OCI-LY1 (cell line): ENCODE data around the gene KCNT2.

Experiments
- EZH2 ChIP-seq: fragments of 200-600 bp; sonication (generic), shearing (Covaris generic); IDR thresholded peaks from 2 replicates; pipeline ENCODE4 v1.8.0; 2017; ENCODE audit warnings: borderline replicate concordance, mixed run types, mild to moderate bottlenecking, antibody characterized with exemption, low read length, moderate library complexity, mixed read lengths
- TF ChIP-seq, protein P1 (sequence below): fragments of 200-600 bp; sonication (generic), shearing (Covaris generic); IDR thresholded peaks from 2 replicates; pipeline ENCODE4 v1.5.1; 2017; ENCODE audit warnings: mild to moderate bottlenecking, antibody characterized with exemption, low read length, moderate library complexity, mixed read lengths

DNA sequence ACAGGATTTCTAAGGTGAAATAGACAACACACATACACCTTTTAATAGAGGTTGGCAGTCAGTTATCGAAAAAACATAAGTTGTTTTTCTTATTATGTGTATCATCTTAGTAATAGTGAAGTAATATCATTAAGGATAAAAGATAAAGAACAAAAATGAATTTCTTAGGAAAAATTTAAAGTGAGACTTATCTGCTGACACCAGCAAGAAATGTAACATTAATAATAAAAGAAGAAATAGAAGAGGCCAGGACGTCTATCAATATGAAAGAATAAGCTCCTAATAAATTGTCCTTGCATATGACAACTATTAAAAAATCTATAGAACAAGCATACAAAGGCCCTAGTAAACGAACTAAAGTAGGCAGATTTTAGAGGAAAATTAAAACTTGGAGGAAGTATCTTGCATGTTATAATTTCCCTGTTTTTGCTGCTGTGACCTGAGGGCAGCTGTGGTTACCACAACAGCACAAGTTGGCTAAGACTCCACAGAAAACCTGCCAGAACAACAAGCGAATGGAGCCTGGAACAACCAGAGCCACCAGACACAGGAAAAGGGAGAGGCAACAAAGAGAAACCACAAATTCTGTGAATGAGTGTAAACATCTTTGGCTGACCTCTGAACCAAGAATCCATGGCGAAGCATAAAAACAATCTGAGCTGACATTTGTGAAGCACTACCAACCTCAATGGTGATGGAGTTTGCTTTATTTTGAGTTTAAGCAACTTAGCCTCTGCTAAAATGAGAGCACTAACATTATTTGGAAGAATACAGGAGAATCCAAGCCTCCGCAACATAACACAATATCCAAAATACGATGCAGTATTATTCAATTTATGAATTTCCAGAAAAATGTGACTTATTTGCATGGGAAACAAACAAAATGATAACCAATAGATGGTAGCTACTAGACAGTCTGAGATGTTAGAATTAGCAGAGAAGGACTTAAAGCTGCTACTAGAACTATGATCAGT, 207.5 kb downstream of the KCNT2 start:
- TF ChIP-seq, protein P1, sequence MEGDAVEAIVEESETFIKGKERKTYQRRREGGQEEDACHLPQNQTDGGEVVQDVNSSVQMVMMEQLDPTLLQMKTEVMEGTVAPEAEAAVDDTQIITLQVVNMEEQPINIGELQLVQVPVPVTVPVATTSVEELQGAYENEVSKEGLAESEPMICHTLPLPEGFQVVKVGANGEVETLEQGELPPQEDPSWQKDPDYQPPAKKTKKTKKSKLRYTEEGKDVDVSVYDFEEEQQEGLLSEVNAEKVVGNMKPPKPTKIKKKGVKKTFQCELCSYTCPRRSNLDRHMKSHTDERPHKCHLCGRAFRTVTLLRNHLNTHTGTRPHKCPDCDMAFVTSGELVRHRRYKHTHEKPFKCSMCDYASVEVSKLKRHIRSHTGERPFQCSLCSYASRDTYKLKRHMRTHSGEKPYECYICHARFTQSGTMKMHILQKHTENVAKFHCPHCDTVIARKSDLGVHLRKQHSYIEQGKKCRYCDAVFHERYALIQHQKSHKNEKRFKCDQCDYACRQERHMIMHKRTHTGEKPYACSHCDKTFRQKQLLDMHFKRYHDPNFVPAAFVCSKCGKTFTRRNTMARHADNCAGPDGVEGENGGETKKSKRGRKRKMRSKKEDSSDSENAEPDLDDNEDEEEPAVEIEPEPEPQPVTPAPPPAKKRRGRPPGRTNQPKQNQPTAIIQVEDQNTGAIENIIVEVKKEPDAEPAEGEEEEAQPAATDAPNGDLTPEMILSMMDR, result no peak
- no peak for TF ChIP-seq EZH2
